Measurements from ENCODE around the gene CEP170.

DNA sequence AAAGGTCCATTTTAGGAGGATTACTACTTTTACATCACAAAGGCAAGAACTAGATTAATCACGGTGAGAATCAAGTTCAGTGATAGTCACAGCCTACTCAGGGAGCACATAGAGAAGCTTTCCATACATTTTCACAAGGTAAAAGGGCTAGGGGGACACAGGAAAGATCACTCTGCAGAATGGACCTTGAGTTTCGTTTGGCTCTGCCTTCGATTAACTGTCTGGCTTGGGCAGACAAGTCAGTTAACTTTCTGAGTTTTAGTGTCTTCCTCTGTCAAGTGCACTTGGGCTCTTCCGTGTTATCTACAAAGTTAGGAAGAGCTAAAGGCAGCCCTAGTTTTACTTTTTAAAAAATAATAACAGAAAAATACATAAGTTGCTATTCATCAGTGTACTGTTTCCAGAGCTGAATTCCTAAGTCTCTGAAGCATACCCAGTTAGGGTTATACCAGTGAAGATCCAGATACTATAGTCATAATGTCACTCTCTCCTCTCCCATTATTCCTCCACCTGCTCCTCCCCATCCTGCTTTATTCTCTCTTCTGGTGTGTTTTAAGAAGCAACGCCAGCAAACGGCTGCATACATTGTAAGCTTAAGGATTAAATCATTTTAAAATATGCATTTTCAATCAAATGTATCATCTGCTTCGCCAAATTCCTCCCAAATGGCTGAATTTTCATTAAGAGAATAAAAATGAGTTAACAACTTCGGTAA, 1.7 kb downstream of the CEP170 start:
- TF ChIP-seq, protein P1, sequence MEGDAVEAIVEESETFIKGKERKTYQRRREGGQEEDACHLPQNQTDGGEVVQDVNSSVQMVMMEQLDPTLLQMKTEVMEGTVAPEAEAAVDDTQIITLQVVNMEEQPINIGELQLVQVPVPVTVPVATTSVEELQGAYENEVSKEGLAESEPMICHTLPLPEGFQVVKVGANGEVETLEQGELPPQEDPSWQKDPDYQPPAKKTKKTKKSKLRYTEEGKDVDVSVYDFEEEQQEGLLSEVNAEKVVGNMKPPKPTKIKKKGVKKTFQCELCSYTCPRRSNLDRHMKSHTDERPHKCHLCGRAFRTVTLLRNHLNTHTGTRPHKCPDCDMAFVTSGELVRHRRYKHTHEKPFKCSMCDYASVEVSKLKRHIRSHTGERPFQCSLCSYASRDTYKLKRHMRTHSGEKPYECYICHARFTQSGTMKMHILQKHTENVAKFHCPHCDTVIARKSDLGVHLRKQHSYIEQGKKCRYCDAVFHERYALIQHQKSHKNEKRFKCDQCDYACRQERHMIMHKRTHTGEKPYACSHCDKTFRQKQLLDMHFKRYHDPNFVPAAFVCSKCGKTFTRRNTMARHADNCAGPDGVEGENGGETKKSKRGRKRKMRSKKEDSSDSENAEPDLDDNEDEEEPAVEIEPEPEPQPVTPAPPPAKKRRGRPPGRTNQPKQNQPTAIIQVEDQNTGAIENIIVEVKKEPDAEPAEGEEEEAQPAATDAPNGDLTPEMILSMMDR (IDR thresholded peaks at IDR 0.05), result no peak
- no peak for TF ChIP-seq POLR2AphosphoS5 (IDR thresholded peaks at IDR 0.05)
